AG04449 (cell line): Measurements from ENCODE around the gene HRH4.

Source experiments
- CTCF ChIA-PET: fragments of 350-600 bp; formaldehyde crosslinking; extraction: SDS; loops from one replicate; lab custom pipeline; 2021; ENCODE audit warnings: antibody characterized with exemption; lab: Yijun Ruan, JAX
- POLR2A ChIA-PET: fragments of 400-600, 350-600 bp; formaldehyde crosslinking; extraction: SDS; loops from one replicate; lab custom pipeline; 2020; ENCODE audit warnings: antibody characterized with exemption, inconsistent platforms; lab: Yijun Ruan, JAX
- DNase-seq: peaks from one replicate; pipeline ENCODE4 v3.0.0-alpha.2; 2010; ENCODE audit warnings: low read depth, low spot score
- H3K4me3 ChIP-seq: 2 replicates; pipeline ENCODE4 v1.5.1; 2011; ENCODE audit warnings: low read depth, mild to moderate bottlenecking, control low read depth, low read length
- CTCF ChIP-seq: IDR thresholded peaks from one replicate; pipeline ENCODE4 v1.5.1; 2011; ENCODE audit warnings: mild to moderate bottlenecking, moderate library complexity, low read length, control low read depth, inconsistent platforms; ENCODE audit not compliant: insufficient read depth; ENCODE audit errors: missing control alignments

Gene HRH4, protein sequence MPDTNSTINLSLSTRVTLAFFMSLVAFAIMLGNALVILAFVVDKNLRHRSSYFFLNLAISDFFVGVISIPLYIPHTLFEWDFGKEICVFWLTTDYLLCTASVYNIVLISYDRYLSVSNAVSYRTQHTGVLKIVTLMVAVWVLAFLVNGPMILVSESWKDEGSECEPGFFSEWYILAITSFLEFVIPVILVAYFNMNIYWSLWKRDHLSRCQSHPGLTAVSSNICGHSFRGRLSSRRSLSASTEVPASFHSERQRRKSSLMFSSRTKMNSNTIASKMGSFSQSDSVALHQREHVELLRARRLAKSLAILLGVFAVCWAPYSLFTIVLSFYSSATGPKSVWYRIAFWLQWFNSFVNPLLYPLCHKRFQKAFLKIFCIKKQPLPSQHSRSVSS

DNA sequence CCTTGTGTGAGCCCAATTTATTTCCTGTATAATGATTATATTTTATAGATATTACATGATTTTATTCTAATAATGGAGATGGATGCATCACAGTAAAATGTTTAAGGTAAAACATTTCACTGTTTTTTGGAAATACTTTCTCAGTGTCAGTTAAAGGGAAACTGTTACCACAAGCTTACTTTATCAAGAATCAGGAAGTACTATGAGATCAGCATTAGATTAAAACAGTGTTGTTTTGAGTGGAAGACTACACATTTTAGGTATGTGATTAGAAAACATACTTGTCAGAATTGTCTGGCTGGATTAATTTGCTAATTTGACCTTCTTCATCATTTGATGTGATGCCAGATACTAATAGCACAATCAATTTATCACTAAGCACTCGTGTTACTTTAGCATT is at the start of gene HRH4:
TSS of gene HRH4 (plus strand) at position 250 of the 400 bp plus-strand sequence. CDS start at position 342, 92 bp downstream.
- no peak for DNase-seq
- ChIA-PET POLR2A (no interaction called here), CTCF (interaction anchor here (0.9 to 4.4 kb wide), 2 partner anchors 25 to 28 kb away, joined by 3 to 26 read pairs; no protein-coding TSS in a partner anchor)
- no peak for TF ChIP-seq CTCF
- no peak within 1 kb of the TSS for H3K4me3 ChIP-seq

DNA sequence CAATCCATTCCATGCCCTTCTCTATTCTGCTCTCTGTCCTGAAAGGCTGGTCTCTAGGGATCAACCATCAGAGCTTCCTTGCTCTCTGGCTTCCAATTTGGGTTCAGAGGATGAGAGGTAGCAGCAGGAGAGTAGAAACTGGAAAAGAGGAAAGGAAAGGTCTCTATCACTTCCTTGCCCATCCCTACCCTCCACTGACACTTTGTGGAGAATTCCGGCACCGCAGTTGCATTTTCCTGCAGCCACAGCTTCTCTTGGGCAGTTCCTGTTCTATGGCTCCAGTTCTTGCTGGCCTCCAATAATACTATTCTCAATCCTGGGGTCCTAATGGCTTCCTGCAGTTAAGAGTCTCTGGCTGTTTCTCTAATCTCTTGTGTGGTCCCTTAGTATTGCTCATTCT is 47.3 kb upstream of the HRH4 start:
- ChIA-PET CTCF (interaction anchor here (0.6 to 7.8 kb wide), 12 partner anchors 9 to 275 kb away, joined by 3 to 85 read pairs (median 4); partner anchors contain the start of genes CABYR, IMPACT and OSBPL1A), POLR2A (interaction anchor here (1.2 kb wide), 1 partner anchor 13 kb away, joined by 3 read pairs; the partner anchor contains the start of gene IMPACT)
- TF ChIP-seq CTCF, result peak; percentile 49
- DNase-seq, result no peak
- H3K4me3 ChIP-seq, result no peak overlapping the region

- ChIA-PET CTCF (interaction anchor here (0.6 to 7.8 kb wide), 5 partner anchors 8 to 801 kb away, joined by 3 to 85 read pairs (median 6); partner anchors contain the start of gene IMPACT), POLR2A (interaction anchor here (0.7 to 1.0 kb wide), 2 partner anchors 13 to 117 kb away, joined by 3 read pairs; no protein-coding TSS in a partner anchor)
- TF ChIP-seq CTCF, result no peak
- DNase-seq, result no peak
- H3K4me3 ChIP-seq, result no peak overlapping the region
Measured at GRCh38 chr18:24414349-24415003, 46.0 kb upstream of the HRH4 start.

DNA sequence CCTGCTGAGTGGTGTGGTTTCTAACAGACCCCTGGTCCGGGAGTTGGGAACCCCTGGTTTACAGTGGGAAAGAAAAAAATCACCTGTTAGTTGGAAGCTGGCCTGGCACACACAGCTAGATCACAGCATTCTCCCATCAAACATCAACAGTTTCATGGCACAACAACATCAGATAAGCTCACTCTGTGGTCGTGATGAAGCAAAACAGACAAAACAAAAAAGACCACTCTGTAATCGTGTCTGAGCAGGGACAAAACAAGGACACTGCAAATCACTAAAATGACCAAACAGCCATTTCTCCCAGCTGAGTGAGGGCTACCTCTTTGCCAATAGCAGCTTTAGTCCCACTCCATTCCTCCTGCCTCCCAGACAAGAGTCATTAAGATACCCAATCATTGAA is 43.0 kb upstream of the HRH4 start:
- TF ChIP-seq CTCF, result no peak
- CTCF ChIA-PET, result interaction anchor here (1.4 to 7.8 kb wide), 2 partner anchors 21 to 57 kb away, joined by 4 to 85 read pairs; no protein-coding TSS in a partner anchor

DNA sequence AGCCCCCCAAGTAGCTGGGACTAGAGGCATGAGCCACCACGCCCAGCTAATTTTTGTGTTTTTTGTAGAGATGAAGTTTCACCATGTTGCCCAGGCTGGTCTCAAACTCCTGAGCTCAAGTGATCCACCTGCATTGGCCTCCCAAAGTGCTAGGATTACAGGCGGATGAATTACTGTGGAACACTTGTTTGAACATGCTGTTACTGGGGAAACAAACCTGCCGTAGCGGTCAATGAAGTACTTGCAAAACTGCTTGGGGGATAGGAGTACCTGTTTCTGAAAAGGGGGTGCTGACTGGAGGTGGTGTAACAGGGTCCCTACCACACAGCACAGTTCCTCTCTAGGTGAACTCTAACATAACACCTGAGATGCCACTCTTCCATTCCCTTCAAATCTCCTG is 39.9 kb upstream of the HRH4 start:
- POLR2A ChIA-PET, result no interaction called here
- no peak for TF ChIP-seq CTCF
- H3K4me3 ChIP-seq, result no peak overlapping the region
- CTCF ChIA-PET, result no interaction called here
- DNase-seq, result no peak

More for the DNA sequence above, 43.0 kb upstream of the HRH4 start:
- POLR2A ChIA-PET, result no interaction called here
- DNase-seq, result no peak
- no peak overlapping the region for H3K4me3 ChIP-seq
